Peyer's patch (tissue), 4 donors: Measurements from ENCODE around the gene MAGI2. TPM values are rescaled to one million over a fixed set of nuclear protein-coding genes. Genes with fewer than 3 reads are reported as not detected.

Experiments
- DNase-seq, 3 donors: peaks; one replicate each; pipeline ENCODE4 v3.0.0-alpha.2; 2017 to 2019
- H3K27ac ChIP-seq, 4 donors: fragments of 200-600 bp; sonication (generic); one replicate each; pipeline ENCODE4 v1.5.1; 2016 to 2019
- H3K27me3 ChIP-seq, 2 donors: fragments of 200-600 bp; sonication (generic); one replicate each; pipeline ENCODE4 v1.5.1; 2019
- H3K36me3 ChIP-seq, 3 donors: fragments of 200-600 bp; sonication (generic); one replicate each; pipeline ENCODE4 v1.5.1; 2016 to 2019
- H3K4me1 ChIP-seq, 4 donors: fragments of 200-600 bp; sonication (generic); one replicate each; pipeline ENCODE4 v1.5.1; 2016 to 2019
- H3K4me3 ChIP-seq, 4 donors: fragments of 200-600 bp; sonication (generic); 1 replicate in 3 of 4; 2 replicates in 1 of 4; pipeline ENCODE4 v1.5.1; 2016 to 2019; ENCODE audit warnings: mild to moderate bottlenecking in 1 of 4
- H3K9me3 ChIP-seq, 4 donors: fragments of 200-600 bp; sonication (generic); one replicate each; pipeline ENCODE4 v1.5.1; 2016 to 2019; ENCODE audit warnings: mild to moderate bottlenecking in 1 of 4
- POLR2A ChIP-seq, 2 donors: fragments of 450-650 bp; IDR thresholded peaks; one replicate each; pipeline ENCODE4 v1.5.1; 2017; ENCODE audit warnings: antibody characterized with exemption in 2 of 2, mild to moderate bottlenecking in 2 of 2, moderate library complexity in 2 of 2
- total RNA-seq, 4 donors: library from RNA; depleted of rRNA; stranded (reverse); fragments of >200 nt; gene quantifications; one replicate each; pipeline ENCODE4 v1.1.0, GENCODE V29; 2016
- TF ChIP-seq, protein P1 (sequence below), 6 experiments: fragments of 450-650 bp in 4 of 6; fragments of 200-600 bp in 2 of 6; sonication (generic) in 1 of 6; IDR thresholded peaks; one replicate each; pipeline ENCODE4 v1.5.1; 2017 to 2019; ENCODE audit warnings: antibody characterized with exemption in 6 of 6, mild to moderate bottlenecking in 3 of 6, moderate library complexity in 1 of 6

MAGI2 gene
- total RNA-seq, 4 donors from 2014 or later, result 1.6 to 12.4 (median 2.8) TPM

DNA sequence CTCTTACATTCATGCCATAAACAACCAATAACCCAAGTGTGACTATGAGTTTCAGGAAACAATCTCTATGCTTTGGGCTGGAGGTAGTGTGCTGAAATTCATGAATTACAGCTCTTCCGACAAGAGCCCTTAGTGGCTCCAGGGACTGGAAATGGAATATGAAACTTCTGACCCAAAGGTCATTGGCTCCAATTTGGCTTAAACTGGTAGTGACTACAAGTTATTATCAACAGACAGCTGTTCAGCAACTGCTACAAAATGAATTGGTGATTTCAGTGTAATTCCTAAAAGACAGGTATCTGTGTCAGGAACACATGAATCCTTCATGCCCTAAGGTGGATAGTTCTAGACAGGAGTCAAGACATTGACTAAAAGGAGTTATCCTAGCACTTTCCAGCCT, 909.5 kb downstream of the MAGI2 start:
- TF ChIP-seq POLR2A (IDR thresholded peaks at IDR 0.05), result no peak
- TF ChIP-seq, protein P1, sequence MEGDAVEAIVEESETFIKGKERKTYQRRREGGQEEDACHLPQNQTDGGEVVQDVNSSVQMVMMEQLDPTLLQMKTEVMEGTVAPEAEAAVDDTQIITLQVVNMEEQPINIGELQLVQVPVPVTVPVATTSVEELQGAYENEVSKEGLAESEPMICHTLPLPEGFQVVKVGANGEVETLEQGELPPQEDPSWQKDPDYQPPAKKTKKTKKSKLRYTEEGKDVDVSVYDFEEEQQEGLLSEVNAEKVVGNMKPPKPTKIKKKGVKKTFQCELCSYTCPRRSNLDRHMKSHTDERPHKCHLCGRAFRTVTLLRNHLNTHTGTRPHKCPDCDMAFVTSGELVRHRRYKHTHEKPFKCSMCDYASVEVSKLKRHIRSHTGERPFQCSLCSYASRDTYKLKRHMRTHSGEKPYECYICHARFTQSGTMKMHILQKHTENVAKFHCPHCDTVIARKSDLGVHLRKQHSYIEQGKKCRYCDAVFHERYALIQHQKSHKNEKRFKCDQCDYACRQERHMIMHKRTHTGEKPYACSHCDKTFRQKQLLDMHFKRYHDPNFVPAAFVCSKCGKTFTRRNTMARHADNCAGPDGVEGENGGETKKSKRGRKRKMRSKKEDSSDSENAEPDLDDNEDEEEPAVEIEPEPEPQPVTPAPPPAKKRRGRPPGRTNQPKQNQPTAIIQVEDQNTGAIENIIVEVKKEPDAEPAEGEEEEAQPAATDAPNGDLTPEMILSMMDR (IDR thresholded peaks at IDR 0.05), result no peak
- Histone ChIP-seq H3K36me3 (no peaks in the 10 kb centered on the region), H3K4me1 (no peaks in the 10 kb centered on the region), H3K4me3 (no peak overlapping the region), H3K27me3 (no peaks in the 10 kb centered on the region), H3K9me3 (no peaks in the 10 kb centered on the region), H3K27ac (no peak overlapping the region)
- no peak for DNase-seq

DNA sequence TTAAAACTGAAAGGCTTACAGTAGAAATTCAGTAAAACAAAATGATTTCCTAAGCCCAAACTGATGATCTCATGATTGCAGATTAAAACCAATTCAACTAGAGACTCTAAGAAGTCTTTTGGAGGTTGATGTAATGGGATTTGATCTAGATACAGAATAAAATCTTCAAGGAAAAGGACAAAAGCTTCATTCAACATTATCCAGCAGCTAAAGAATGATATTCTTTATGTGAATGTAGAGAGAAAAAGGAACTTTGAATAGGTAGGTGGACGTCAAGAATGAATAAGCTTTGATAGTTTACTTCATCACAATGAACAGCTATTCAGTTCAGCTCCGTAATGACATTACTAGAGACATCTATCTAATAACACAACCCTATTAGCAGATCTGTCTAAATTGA, 910.5 kb downstream of the MAGI2 start:
- Histone ChIP-seq H3K27me3 (no peaks in the 10 kb centered on the region), H3K4me1 (no peaks in the 10 kb centered on the region), H3K4me3 (no peak overlapping the region), H3K27ac (no peak overlapping the region), H3K36me3 (no peaks in the 10 kb centered on the region), H3K9me3 (no peaks in the 10 kb centered on the region)
- TF ChIP-seq POLR2A (IDR thresholded peaks at IDR 0.05), result no peak
- TF ChIP-seq, protein P1 (IDR thresholded peaks at IDR 0.05), result no peak
- no peak for DNase-seq

DNA sequence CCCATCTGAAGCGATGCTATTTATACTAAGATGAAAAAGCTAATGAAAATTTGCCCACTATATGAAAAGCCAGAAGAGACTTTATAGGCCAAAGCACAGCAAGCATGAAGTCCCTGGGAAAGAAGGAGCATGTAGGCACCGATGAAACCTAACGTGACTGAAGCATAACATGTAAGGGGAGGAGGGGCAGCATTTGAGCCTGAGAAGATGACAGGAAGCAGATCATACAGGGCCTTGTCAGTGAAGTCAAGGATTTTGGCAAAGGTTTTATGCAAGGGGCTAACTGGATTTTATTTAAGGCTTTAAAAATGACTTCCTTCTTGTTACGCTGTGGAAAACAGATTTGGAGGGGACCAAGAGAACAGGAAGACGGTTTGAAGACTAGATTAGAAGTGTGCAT, 910.9 kb downstream of the MAGI2 start:
- TF ChIP-seq, protein P1 (IDR thresholded peaks at IDR 0.05), result no peak
- TF ChIP-seq POLR2A (IDR thresholded peaks at IDR 0.05), result no peak

DNA sequence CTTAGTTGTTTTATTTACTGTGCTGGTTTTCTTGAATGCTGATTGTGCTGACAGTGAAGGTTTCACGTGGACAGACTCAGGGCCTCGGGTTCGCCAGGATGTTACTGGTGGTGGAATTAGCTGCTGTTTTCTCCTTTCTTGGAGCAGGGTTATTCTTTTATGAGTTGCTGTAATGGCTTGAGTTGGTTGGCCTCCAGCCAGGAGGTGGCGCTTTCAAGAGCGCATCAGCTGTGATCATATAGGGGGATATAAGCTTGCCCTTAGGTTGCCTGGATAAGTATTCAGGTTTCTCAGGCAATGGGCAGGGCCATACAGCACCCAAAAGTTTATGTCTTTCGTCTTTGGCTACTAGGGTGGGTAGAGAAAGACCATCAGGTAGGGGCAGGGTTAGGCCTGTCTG, 913.6 kb downstream of the MAGI2 start:
- Histone ChIP-seq H3K36me3 (no peaks in the 10 kb centered on the region), H3K27ac (no peak overlapping the region), H3K4me3 (no peak overlapping the region), H3K9me3 (no peaks in the 10 kb centered on the region), H3K4me1 (no peaks in the 10 kb centered on the region), H3K27me3 (no peaks in the 10 kb centered on the region)
- TF ChIP-seq, protein P1 (IDR thresholded peaks at IDR 0.05), result no peak
- TF ChIP-seq POLR2A (IDR thresholded peaks at IDR 0.05), result no peak
- DNase-seq, result no peak

More for the DNA sequence above, 910.9 kb downstream of the MAGI2 start:
- Histone ChIP-seq H3K36me3 (no peaks in the 10 kb centered on the region), H3K27me3 (no peaks in the 10 kb centered on the region), H3K9me3 (no peaks in the 10 kb centered on the region), H3K4me3 (no peak overlapping the region), H3K4me1 (no peaks in the 10 kb centered on the region), H3K27ac (no peak overlapping the region)
- no peak for DNase-seq

DNA sequence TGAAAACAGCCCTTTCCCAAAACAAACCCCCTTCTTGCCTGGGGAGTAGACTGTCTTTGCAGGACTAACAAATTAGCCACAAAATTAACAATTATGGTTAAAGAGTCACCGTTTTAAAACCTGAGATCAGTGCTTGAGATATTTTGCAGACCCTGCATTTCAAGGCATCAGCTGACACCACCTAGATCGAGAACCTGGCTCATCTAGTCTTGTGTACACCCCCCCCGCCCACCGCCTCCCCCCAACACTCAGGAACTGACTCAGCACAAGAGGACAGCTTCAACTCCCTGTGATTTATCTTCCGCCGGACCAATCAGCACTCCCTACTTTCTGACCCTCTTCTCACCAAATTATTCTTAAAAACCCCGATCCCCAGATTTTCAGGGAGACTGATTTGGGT, 917.8 kb downstream of the MAGI2 start:
- Histone ChIP-seq H3K4me1 (no peaks in the 10 kb centered on the region), H3K27ac (no peak overlapping the region), H3K9me3 (no peaks in the 10 kb centered on the region), H3K27me3 (no peaks in the 10 kb centered on the region), H3K36me3 (no peaks in the 10 kb centered on the region), H3K4me3 (no peak overlapping the region)
- TF ChIP-seq POLR2A (IDR thresholded peaks at IDR 0.05), result no peak
- TF ChIP-seq, protein P1 (IDR thresholded peaks at IDR 0.05), result no peak
- DNase-seq, result no peak

DNA sequence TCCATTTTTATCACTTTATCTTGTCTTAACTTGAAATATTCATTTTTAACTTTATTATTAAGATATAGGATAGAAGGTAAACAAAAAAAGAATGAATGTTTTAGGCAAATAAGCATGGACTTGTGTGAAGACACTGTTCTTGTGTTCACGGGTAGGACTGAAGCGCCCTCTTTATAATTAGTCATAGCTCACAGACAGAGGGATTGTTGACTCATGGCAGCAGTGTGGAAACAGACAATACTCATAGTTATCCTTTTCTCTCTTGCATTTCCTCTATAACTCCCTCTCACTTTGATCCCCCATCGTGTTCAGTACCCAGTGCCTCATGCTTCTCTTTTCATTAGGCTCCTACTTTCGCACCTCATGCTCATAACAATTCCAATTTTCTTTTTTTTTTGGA, 923.1 kb downstream of the MAGI2 start:
- DNase-seq, result no peak
- TF ChIP-seq, protein P1 (IDR thresholded peaks at IDR 0.05), result no peak
- TF ChIP-seq POLR2A (IDR thresholded peaks at IDR 0.05), result no peak
- no peaks in the 10 kb centered on the region for H3K36me3 ChIP-seq
- no peaks in the 10 kb centered on the region for H3K4me1 ChIP-seq
- no peak overlapping the region for H3K4me3 ChIP-seq
- H3K27ac ChIP-seq, result no peak overlapping the region
- no peaks in the 10 kb centered on the region for H3K9me3 ChIP-seq
- no peaks in the 10 kb centered on the region for H3K27me3 ChIP-seq
